Peyer's patch (tissue), 4 donors: Measurements from ENCODE around the gene CCK. TPM values are rescaled to one million over a fixed set of nuclear protein-coding genes. Genes with fewer than 3 reads are reported as not detected.

Experiments
- DNase-seq, 3 donors: peaks; one replicate each; pipeline ENCODE4 v3.0.0-alpha.2; 2017 to 2019
- H3K27ac ChIP-seq, 4 donors: fragments of 200-600 bp; sonication (generic); one replicate each; pipeline ENCODE4 v1.5.1; 2016 to 2019
- H3K27me3 ChIP-seq, 2 donors: fragments of 200-600 bp; sonication (generic); one replicate each; pipeline ENCODE4 v1.5.1; 2019
- H3K36me3 ChIP-seq, 3 donors: fragments of 200-600 bp; sonication (generic); one replicate each; pipeline ENCODE4 v1.5.1; 2016 to 2019
- H3K4me1 ChIP-seq, 4 donors: fragments of 200-600 bp; sonication (generic); one replicate each; pipeline ENCODE4 v1.5.1; 2016 to 2019
- H3K4me3 ChIP-seq, 4 donors: fragments of 200-600 bp; sonication (generic); 1 replicate in 3 of 4; 2 replicates in 1 of 4; pipeline ENCODE4 v1.5.1; 2016 to 2019; ENCODE audit warnings: mild to moderate bottlenecking in 1 of 4
- H3K9me3 ChIP-seq, 4 donors: fragments of 200-600 bp; sonication (generic); one replicate each; pipeline ENCODE4 v1.5.1; 2016 to 2019; ENCODE audit warnings: mild to moderate bottlenecking in 1 of 4
- CTCF ChIP-seq, 6 experiments: fragments of 450-650 bp in 4 of 6; fragments of 200-600 bp in 2 of 6; sonication (generic) in 1 of 6; IDR thresholded peaks; one replicate each; pipeline ENCODE4 v1.5.1; 2017 to 2019; ENCODE audit warnings: antibody characterized with exemption in 6 of 6, mild to moderate bottlenecking in 3 of 6, moderate library complexity in 1 of 6
- POLR2A ChIP-seq, 2 donors: fragments of 450-650 bp; IDR thresholded peaks; one replicate each; pipeline ENCODE4 v1.5.1; 2017; ENCODE audit warnings: antibody characterized with exemption in 2 of 2, mild to moderate bottlenecking in 2 of 2, moderate library complexity in 2 of 2
- total RNA-seq, 4 donors: library from RNA; depleted of rRNA; stranded (reverse); fragments of >200 nt; gene quantifications; one replicate each; pipeline ENCODE4 v1.1.0, GENCODE V29; 2016

The CCK gene
- total RNA-seq, 4 donors from 2014 or later: 3.5 TPM; not detected in 3

GRCh38 chr3:42224658-42225421, 41.1 kb downstream of the CCK start:
- no peak for DNase-seq
- Histone ChIP-seq H3K27ac (peak overlapping the region in 1 of 4 donors; percentile 46), H3K9me3 (no peaks in the 10 kb centered on the region), H3K4me3 (no peak overlapping the region), H3K27me3 (no peaks in the 10 kb centered on the region), H3K36me3 (peaks cover 0 to 57% (median 0%) of the 10 kb centered on the region in 3 donors), H3K4me1 (no peaks in the 10 kb centered on the region)
- TF ChIP-seq CTCF (IDR thresholded peaks at IDR 0.05) (no peak), POLR2A (IDR thresholded peaks at IDR 0.05) (no peak)

GRCh38 chr3:42224178-42224577, 41.8 kb downstream of the CCK start:
- Histone ChIP-seq H3K4me1 (no peaks in the 10 kb centered on the region), H3K4me3 (no peak overlapping the region), H3K36me3 (peaks cover 0 to 61% (median 0%) of the 10 kb centered on the region in 3 donors), H3K27ac (peak overlapping the region in 1 of 4 donors; percentile 46), H3K9me3 (no peaks in the 10 kb centered on the region), H3K27me3 (no peaks in the 10 kb centered on the region)
- TF ChIP-seq CTCF (IDR thresholded peaks at IDR 0.05) (no peak), POLR2A (IDR thresholded peaks at IDR 0.05) (no peak)
- no peak for DNase-seq

- Histone ChIP-seq H3K4me3 (no peak overlapping the region), H3K4me1 (no peaks in the 10 kb centered on the region), H3K27ac (peak overlapping the region in 1 of 4 donors; percentile 1), H3K36me3 (peaks cover 0 to 72% (median 0%) of the 10 kb centered on the region in 3 donors), H3K27me3 (no peaks in the 10 kb centered on the region), H3K9me3 (no peaks in the 10 kb centered on the region)
- no peak for DNase-seq
- TF ChIP-seq POLR2A (IDR thresholded peaks at IDR 0.05) (no peak), CTCF (IDR thresholded peaks at IDR 0.05) (no peak)
Measured at GRCh38 chr3:42222942-42223693, 42.9 kb downstream of the CCK start.

- no peak for DNase-seq
- Histone ChIP-seq H3K27me3 (no peaks in the 10 kb centered on the region), H3K4me3 (no peak overlapping the region), H3K36me3 (peaks cover 0 to 83% (median 0%) of the 10 kb centered on the region in 3 donors), H3K9me3 (no peaks in the 10 kb centered on the region), H3K27ac (peak overlapping the region in 1 of 4 donors; percentile 16), H3K4me1 (no peaks in the 10 kb centered on the region)
- TF ChIP-seq POLR2A (IDR thresholded peaks at IDR 0.05) (no peak), CTCF (IDR thresholded peaks at IDR 0.05) (no peak)
Measured at GRCh38 chr3:42220436-42221121, 45.4 kb downstream of the CCK start.

- TF ChIP-seq CTCF (IDR thresholded peaks at IDR 0.05) (no peak), POLR2A (IDR thresholded peaks at IDR 0.05) (no peak)
- H3K27me3 ChIP-seq: no peaks in the 10 kb centered on the region
- no peaks in the 10 kb centered on the region for H3K9me3 ChIP-seq
- peaks cover 0 to 12% (median 0%) of the 10 kb centered on the region in 4 donors for H3K4me1 ChIP-seq
- peak in 1 of 3 donors; percentile 40 for DNase-seq
- peak overlapping the region in 1 of 4 donors; percentile 44 for H3K27ac ChIP-seq
- H3K36me3 ChIP-seq: peaks cover 0 to 66% (median 0%) of the 10 kb centered on the region in 3 donors
- H3K4me3 ChIP-seq: no peak overlapping the region
Measured at GRCh38 chr3:42216931-42217333, 49.1 kb downstream of the CCK start.
